OCI-LY7 (cell line): ENCODE results near the gene PSMA6. TPM values are rescaled to one million over a fixed set of nuclear protein-coding genes. Genes with fewer than 3 reads are reported as not detected.

Source experiments
- total RNA-seq, 2 experiments: library from RNA; depleted of rRNA in 1 of 2; stranded (reverse); fragments of >200 nt in 1 of 2; shearing (Covaris generic) in 1 of 2; gene quantifications; 2 replicates each; pipeline ENCODE4 v1.2.3, GENCODE V29; 2014 to 2022

PSMA6 gene
- total RNA-seq, 2 experiments from 2014 or later, result 216 to 267 TPM

Other genes starting within 250 kb of the PSMA6 start
- gene FAM177A1, start 246.1 kb upstream of the PSMA6 start, total RNA-seq (2014; rRNA removed; shearing (Covaris generic)), result 17.3 and 19.0 TPM in 2 replicates
- 31.8 and 32.5 TPM in 2 replicates for gene FAM177A1, start 246.1 kb upstream of the PSMA6 start, total RNA-seq (2022)
- gene PPP2R3C, start 170.4 kb upstream of the PSMA6 start, total RNA-seq (2014; rRNA removed; shearing (Covaris generic)), result 50.8 and 59.4 TPM in 2 replicates
- 42.2 and 47.4 TPM in 2 replicates for gene PPP2R3C, start 170.4 kb upstream of the PSMA6 start, total RNA-seq (2022)
- 38.7 and 52.2 TPM in 2 replicates for gene PRORP, start 169.8 kb upstream of the PSMA6 start, total RNA-seq (2014; rRNA removed; shearing (Covaris generic))
- 45.2 and 53.6 TPM in 2 replicates for gene PRORP, start 169.8 kb upstream of the PSMA6 start, total RNA-seq (2022)
- gene NFKBIA, start 112.4 kb downstream of the PSMA6 start, total RNA-seq (2014; rRNA removed; shearing (Covaris generic)), result 100 and 109 TPM in 2 replicates
- 37.0 and 43.6 TPM in 2 replicates for gene NFKBIA, start 112.4 kb downstream of the PSMA6 start, total RNA-seq (2022)
- gene INSM2, start 241.8 kb downstream of the PSMA6 start, total RNA-seq (2014; rRNA removed; shearing (Covaris generic)), result 0.09 TPM in 1 of 2 replicates, not detected in the other
- not detected in 2 replicates for gene INSM2, start 241.8 kb downstream of the PSMA6 start, total RNA-seq (2022)